Measurements from ENCODE around the gene ZSCAN23. TPM values are rescaled to one million over a fixed set of nuclear protein-coding genes. Genes with fewer than 3 reads are reported as not detected.
A peak's percentile ranks its signal among the peaks of the same experiment; 100 is the strongest.

The ZSCAN23 gene
- total and polyA plus RNA-seq, 9 of the 15 experiments (the other 6 are each of a cell fraction or from before 2014, with no cell fraction given) = 0.05 to 0.29 (median 0.21) TPM; not detected in 1

- no peak for TF ChIP-seq AFF4 (CRISPR knock-in tag; IDR thresholded peaks at IDR 0.05)
- TF ChIP-seq REST (IDR thresholded peaks at IDR 0.05; ENCODE audit: borderline replicate concordance) = peak; percentile 45; the same call in 1 of the 2 replicates
- no peak for TF ChIP-seq REST (CRISPR knock-in tag; IDR thresholded peaks at IDR 0.05; ENCODE audit: low read depth)
- no peak for TF ChIP-seq ZNF407 (IDR thresholded peaks at IDR 0.05; ENCODE audit: low read depth)
- TF ChIP-seq ARID1B (IDR thresholded peaks at IDR 0.05) = peak; percentile 45; the same call in 1 of the 2 replicates
- TF ChIP-seq ELF4 (CRISPR knock-in tag; IDR thresholded peaks at IDR 0.05) = no peak
- no peak for TF ChIP-seq NRF1 (conservative IDR thresholded peaks at IDR 0.05 in 1 of 2, IDR thresholded peaks at IDR 0.05 in 1 of 2)
- TF ChIP-seq SMARCA4 (IDR thresholded peaks at IDR 0.05) = 0 out of 2 replicates have a peak, but pooled peaks have one; percentile 24
Measured at GRCh38 chr6:28433119-28433518, 10.2 kb downstream of the ZSCAN23 start (continued).
